A549 (cell line): Measurements from ENCODE around the gene ZNF205. TPM values are rescaled to one million over a fixed set of nuclear protein-coding genes. Genes with fewer than 3 reads are reported as not detected.
A peak's percentile ranks its signal among the peaks of the same experiment; 100 is the strongest.

Experiments
- ATAC-seq, 2 experiments: fragments of 200-7000 bp in 1 of 2; fragments of >200 bp in 1 of 2; cut with Nextera tagmentation in 1 of 2; cut with Tn5 transposase in 1 of 2; 3 replicates each; pipeline versions ENCODE4 v1.8.0 to v1.9.1; 2018 to 2020; ENCODE audit warnings: mild to moderate bottlenecking in 1 of 2, moderate library complexity in 1 of 2
- CTCF ChIA-PET: fragments of 300-600 bp; sonication (Branson Sonifier 250); formaldehyde crosslinking; extraction: SDS; loops from one replicate; lab custom pipeline; 2021; ENCODE audit warnings: antibody characterized with exemption, inconsistent platforms; lab: Yijun Ruan, JAX
- POLR2A ChIA-PET: fragments of 350-600 bp; formaldehyde crosslinking; extraction: SDS; loops from one replicate; lab custom pipeline; 2021; ENCODE audit warnings: antibody characterized with exemption, inconsistent platforms; lab: Yijun Ruan, JAX
- DNase-seq, 2 experiments: peaks; one replicate each; pipeline versions ENCODE4 v3.0.0 to v3.0.0-alpha.2; 2011 to 2016; ENCODE audit warnings: low read depth in 1 of 2, low spot score in 1 of 2
- FAIRE-seq: peaks from 2 replicates; lab custom pipeline; 2011; peaks lifted over from hg19 to GRCh38; lab: Jason Lieb, UNC
- H3K27ac ChIP-seq, 2 experiments: fragments of >200 bp; sonication (Bioruptor Twin); formaldehyde crosslinking; 3 replicates each; pipeline ENCODE4 v1.5.1; 2016 to 2017
- H3K4me1 ChIP-seq: fragments of >200 bp; sonication (Bioruptor Twin); formaldehyde crosslinking; 3 replicates; pipeline ENCODE4 v1.6.1; 2016
- H3K4me2 ChIP-seq: fragments of >200 bp; sonication (Bioruptor Twin); formaldehyde crosslinking; 3 replicates; pipeline ENCODE4 v1.6.1; 2016
- H3K4me3 ChIP-seq: fragments of >200 bp; sonication (Bioruptor Twin); formaldehyde crosslinking; 3 replicates; pipeline ENCODE4 v1.5.1; 2016
- H3K9me3 ChIP-seq: fragments of >200 bp; sonication (Bioruptor Twin); formaldehyde crosslinking; 3 replicates; pipeline ENCODE4 v1.6.1; 2016
- EHMT2 ChIP-seq: fragments of 200-600 bp; sonication (generic); IDR thresholded peaks from 2 replicates; pipeline ENCODE4 v1.6.1; 2016; ENCODE audit warnings: antibody characterized with exemption, low read depth, mild to moderate bottlenecking, moderate library complexity
- ESRRA ChIP-seq: fragments of 150-350 bp; IDR thresholded peaks from 2 replicates; pipeline ENCODE4 v1.6.1; 2014; ENCODE audit warnings: mild to moderate bottlenecking, low read length, borderline replicate concordance
- FOSL2 ChIP-seq, 2 experiments: fragments of 450-650 bp in 1 of 2; fragments of >200 bp in 1 of 2; sonication (Bioruptor Twin) in 1 of 2; formaldehyde crosslinking; IDR thresholded peaks; 2 replicates each; pipeline versions ENCODE4 v1.5.0 to v1.6.1; 2016 to 2020; ENCODE audit warnings: mild to moderate bottlenecking in 1 of 2, moderate library complexity in 1 of 2
- HDAC2 ChIP-seq: fragments of 200-600 bp; sonication (generic); IDR thresholded peaks from 2 replicates; pipeline ENCODE4 v1.6.1; 2016
- HEYL ChIP-seq: fragments of 250-450 bp; sonication (Bioruptor Pico); IDR thresholded peaks from 2 replicates; pipeline ENCODE4 v1.8.0; 2021; ENCODE audit warnings: mild to moderate bottlenecking, moderate library complexity
- HOXA7 ChIP-seq: fragments of 250-450 bp; sonication (Bioruptor Pico); IDR thresholded peaks from 2 replicates; pipeline ENCODE4 v1.5.0; 2020; ENCODE audit warnings: mild to moderate bottlenecking, moderate library complexity
- HOXB5 ChIP-seq: fragments of 250-450 bp; sonication (Bioruptor Pico); IDR thresholded peaks from 2 replicates; pipeline ENCODE4 v1.5.0; 2020; ENCODE audit warnings: mild to moderate bottlenecking, moderate library complexity
- KDM1A ChIP-seq: fragments of 200-600 bp; sonication (generic); IDR thresholded peaks from 2 replicates; pipeline ENCODE4 v1.6.1; 2016; ENCODE audit warnings: low read depth, mild to moderate bottlenecking
- MAFK ChIP-seq: fragments of 450-650 bp; IDR thresholded peaks from 2 replicates; pipeline ENCODE4 v1.6.1; 2014; ENCODE audit not compliant: partially characterized antibody
- MYC ChIP-seq: IDR thresholded peaks from 2 replicates; pipeline ENCODE4 v1.6.1; 2012; ENCODE audit warnings: mild to moderate bottlenecking, inconsistent platforms, low read length, improper control_type of control experiment, borderline replicate concordance
- PHF8 ChIP-seq: fragments of 200-600 bp; sonication (generic); IDR thresholded peaks from 2 replicates; pipeline ENCODE4 v1.6.1; 2016; ENCODE audit warnings: low read depth, mild to moderate bottlenecking, antibody characterized with exemption, moderate library complexity, borderline replicate concordance
- RARB ChIP-seq: fragments of 250-450 bp; sonication (Bioruptor Pico); IDR thresholded peaks from 2 replicates; pipeline ENCODE4 v1.8.0; 2021; ENCODE audit warnings: mild to moderate bottlenecking, moderate library complexity
- RCOR1 ChIP-seq: fragments of 150-350 bp; IDR thresholded peaks from 2 replicates; pipeline ENCODE4 v1.6.1; 2014; ENCODE audit warnings: antibody characterized with exemption, low read length, low read depth
- REST ChIP-seq: fragments of 200-600 bp; sonication (generic); IDR thresholded peaks from 2 replicates; pipeline ENCODE4 v1.6.1; 2016; ENCODE audit warnings: antibody characterized with exemption, mild to moderate bottlenecking, moderate library complexity
- SREBF2 ChIP-seq: fragments of 450-650 bp; IDR thresholded peaks from 2 replicates; pipeline ENCODE4 v1.6.1; 2014; ENCODE audit warnings: mild to moderate bottlenecking, moderate library complexity
- TFCP2L1 ChIP-seq: fragments of 250-450 bp; sonication (Bioruptor Pico); IDR thresholded peaks from 2 replicates; pipeline ENCODE4 v1.5.0; 2021; ENCODE audit warnings: mild to moderate bottlenecking
- USF2 ChIP-seq: fragments of 450-650 bp; IDR thresholded peaks from 2 replicates; pipeline ENCODE4 v1.6.1; 2014; ENCODE audit warnings: antibody characterized with exemption
- WGBS: methylation state at CpG from one replicate; pipeline ENCODE4 v1.1.6; 2017; ENCODE audit errors: missing lambda C conversion rate; 5-methylcytosine and 5-hydroxymethylcytosine counted together
- polyA plus RNA-seq, 4 experiments: library from polyadenylated mRNA; depleted of rRNA in 3 of 4; stranded (reverse); fragments of >200 nt; fragmentation: RNase III in 1 of 4; extraction: RNeasy Plus Mini Kit Qiagen cat#74134 plus additional on column Dnase treatment in 1 of 4; gene quantifications; 2 replicates in 3 of 4; 3 replicates in 1 of 4; pipeline ENCODE4 v1.2.3, GENCODE V29; 2011 to 2017
- TF ChIP-seq, protein P1 (sequence below): fragments of 250-450 bp; sonication (Bioruptor Pico); IDR thresholded peaks from 2 replicates; pipeline ENCODE4 v1.5.0; 2021; ENCODE audit warnings: mild to moderate bottlenecking, moderate library complexity, borderline replicate concordance
- TF ChIP-seq, protein P2 (sequence below): IDR thresholded peaks from 2 replicates; pipeline ENCODE4 v1.6.1; 2012

The ZNF205 gene
- polyA plus RNA-seq, 2 of the 4 experiments (the other 2 are of a cell fraction): 4.3 to 9.6 TPM

GRCh38 chr16:3098459-3099394, 13.7 kb upstream of the ZNF205 start, which contains the start of gene ZSCAN10:
ZSCAN10 (minus strand) TSS chr16:3099294; CDS start chr16:3092937, 6,357 bp downstream.
- TF ChIP-seq RARB (CRISPR knock-in tag) (no peak), MAFK (no peak), TFCP2L1 (CRISPR knock-in tag) (no peak), HOXA7 (CRISPR knock-in tag) (no peak), FOSL2 (IDR thresholded peaks at IDR 0.05) (no peak), FOSL2 (CRISPR knock-in tag; IDR thresholded peaks at IDR 0.05) (no peak), MYC (no peak), EHMT2 (no peak), ESRRA (no peak), SREBF2 (no peak), HDAC2 (no peak), USF2 (no peak), RCOR1 (no peak), HEYL (no peak), HOXB5 (CRISPR knock-in tag) (no peak), KDM1A (no peak), PHF8 (no peak), REST (no peak)
- TF ChIP-seq, protein P1, sequence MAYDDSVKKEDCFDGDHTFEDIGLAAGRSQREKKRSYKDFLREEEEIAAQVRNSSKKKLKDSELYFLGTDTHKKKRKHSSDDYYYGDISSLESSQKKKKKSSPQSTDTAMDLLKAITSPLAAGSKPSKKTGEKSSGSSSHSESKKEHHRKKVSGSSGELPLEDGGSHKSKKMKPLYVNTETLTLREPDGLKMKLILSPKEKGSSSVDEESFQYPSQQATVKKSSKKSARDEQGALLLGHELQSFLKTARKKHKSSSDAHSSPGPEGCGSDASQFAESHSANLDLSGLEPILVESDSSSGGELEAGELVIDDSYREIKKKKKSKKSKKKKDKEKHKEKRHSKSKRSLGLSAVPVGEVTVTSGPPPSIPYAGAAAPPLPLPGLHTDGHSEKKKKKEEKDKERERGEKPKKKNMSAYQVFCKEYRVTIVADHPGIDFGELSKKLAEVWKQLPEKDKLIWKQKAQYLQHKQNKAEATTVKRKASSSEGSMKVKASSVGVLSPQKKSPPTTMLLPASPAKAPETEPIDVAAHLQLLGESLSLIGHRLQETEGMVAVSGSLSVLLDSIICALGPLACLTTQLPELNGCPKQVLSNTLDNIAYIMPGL (CRISPR knock-in tag): no peak
- TF ChIP-seq, protein P2, sequence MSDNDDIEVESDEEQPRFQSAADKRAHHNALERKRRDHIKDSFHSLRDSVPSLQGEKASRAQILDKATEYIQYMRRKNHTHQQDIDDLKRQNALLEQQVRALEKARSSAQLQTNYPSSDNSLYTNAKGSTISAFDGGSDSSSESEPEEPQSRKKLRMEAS: no peak
- 85% methylated on average over 19 of the region's 21 CpGs for WGBS
- no peak within 1 kb of the TSS; the same call in 2 of the 3 replicates for H3K4me3 ChIP-seq
- H3K27ac ChIP-seq: peak within 1 kb of the TSS in 1 of 2 experiments; percentile 78; a peak in 3 of 6 replicates
- no peaks in the 10 kb centered on the region for H3K9me3 ChIP-seq
- FAIRE-seq (no peak), DNase-seq (no peak), ATAC-seq (no peak)
- POLR2A ChIA-PET: interaction anchor here (0.5 to 1.1 kb wide), 2 partner anchors 8 to 14 kb away, joined by 3 to 4 read pairs; partner anchors contain the start of gene ZNF205
- H3K4me1 ChIP-seq: peaks cover 15% of the 10 kb centered on the region
- peak within 1 kb of the TSS; percentile 52 for H3K4me2 ChIP-seq
- CTCF ChIA-PET: interaction anchor here (0.6 to 10.9 kb wide), 11 partner anchors 8 to 76 kb away, joined by 3 to 124 read pairs (median 5); partner anchors contain the start of gene IL32
